NCI-H524 treated with DMSO at 0.1 percent for 48 hours (cell line): ENCODE measurements around the gene ZMYM4.
"Not testable (repeated sequence)": the region's sequence is repeated elsewhere in the genome, so short reads cannot be mapped to it uniquely, and the experiment has no call there.

ENCODE experiments used
- DNase-seq: peaks from one replicate; lab custom pipeline; 2025; lab: John Stamatoyannopoulos, UW

The ZMYM4 gene

GRCh38 chr1:35326246-35326866, 57.8 kb downstream of the ZMYM4 start:
- DNase-seq, result no peak

GRCh38 chr1:35331618-35332017, 63.1 kb downstream of the ZMYM4 start:
- not testable (repeated sequence) for DNase-seq

GRCh38 chr1:35334485-35334884, 66.0 kb downstream of the ZMYM4 start:
- DNase-seq, result no peak

- no peak for DNase-seq
Observed at GRCh38 chr1:35340519-35340918, 72.0 kb downstream of the ZMYM4 start.

GRCh38 chr1:35345439-35345981, 77.0 kb downstream of the ZMYM4 start:
- DNase-seq, result no peak

- DNase-seq, result no peak
Observed at GRCh38 chr1:35350872-35351271, 82.4 kb downstream of the ZMYM4 start.

GRCh38 chr1:35359995-35360394, 91.5 kb downstream of the ZMYM4 start:
- DNase-seq, result no peak

- DNase-seq, result no peak
Observed at GRCh38 chr1:35361638-35362037, 93.1 kb downstream of the ZMYM4 start.

GRCh38 chr1:35364741-35365140, 96.2 kb downstream of the ZMYM4 start:
- no peak for DNase-seq

GRCh38 chr1:35367914-35368313, 99.4 kb downstream of the ZMYM4 start:
- no peak for DNase-seq

GRCh38 chr1:35369922-35370671, 101.6 kb downstream of the ZMYM4 start:
- no peak for DNase-seq

GRCh38 chr1:35371506-35371905, 103.0 kb downstream of the ZMYM4 start:
- DNase-seq, result no peak

- no peak for DNase-seq
Observed at GRCh38 chr1:35377555-35377954, 109.0 kb downstream of the ZMYM4 start.

GRCh38 chr1:35379317-35380000, 111.0 kb downstream of the ZMYM4 start:
- DNase-seq, result no peak

GRCh38 chr1:35380111-35380510, 111.6 kb downstream of the ZMYM4 start:
- not testable (repeated sequence) for DNase-seq

- no peak for DNase-seq
Observed at GRCh38 chr1:35382107-35382506, 113.6 kb downstream of the ZMYM4 start.

GRCh38 chr1:35386290-35386689, 117.8 kb downstream of the ZMYM4 start:
- no peak for DNase-seq

GRCh38 chr1:35386959-35387358, 118.5 kb downstream of the ZMYM4 start:
- DNase-seq, result no peak

- no peak for DNase-seq
Observed at GRCh38 chr1:35390600-35391494, 122.3 kb downstream of the ZMYM4 start.

GRCh38 chr1:35394386-35394785, 125.9 kb downstream of the ZMYM4 start:
- no peak for DNase-seq

- no peak for DNase-seq
Observed at GRCh38 chr1:35398739-35399138, 130.2 kb downstream of the ZMYM4 start.

- no peak for DNase-seq
Observed at GRCh38 chr1:35401049-35401448, 132.5 kb downstream of the ZMYM4 start.
